Natural killer cell treated with Interleukin-12 subunit alpha and Interleukin-12 subunit beta and Interleukin-15 and Interleukin-18, amount 100 ng/mL, for 72 hours (primary cell): ENCODE measurements around the gene PCID2. TPM values are rescaled to one million over a fixed set of nuclear protein-coding genes. Genes with fewer than 3 reads are reported as not detected.

Source experiments
- ATAC-seq, 2 donors: fragments of 150-1000 bp; cut with Tn5 transposase in 1 of 2; sonication (Bioruptor Pico), chemical (Tn5 transposase) in 1 of 2; 2 replicates each; pipeline ENCODE4 v1.10.0; 2021
- DNase-seq: peaks from one replicate; pipeline ENCODE4 v3.0.0; 2022; ENCODE audit warnings: low spot score
- H3K27ac Mint-ChIP-seq, 2 donors: 1 replicate in 1 of 2; 2 replicates in 1 of 2; pipeline ENCODE4 v1.8.0; 2022; ENCODE audit warnings: mixed read lengths in 2 of 2, mild to moderate bottlenecking in 1 of 2, moderate library complexity in 1 of 2
- H3K27me3 Mint-ChIP-seq, 2 donors: 1 replicate in 1 of 2; 2 replicates in 1 of 2; pipeline ENCODE4 v1.8.0; 2022; ENCODE audit warnings: mixed read lengths in 2 of 2
- H3K36me3 Mint-ChIP-seq: one replicate; pipeline ENCODE4 v1.8.0; 2022; ENCODE audit warnings: mixed read lengths
- H3K4me1 Mint-ChIP-seq, 2 donors: 1 replicate in 1 of 2; 2 replicates in 1 of 2; pipeline ENCODE4 v1.8.0; 2022; ENCODE audit warnings: low read depth in 2 of 2, mixed read lengths in 2 of 2, mild to moderate bottlenecking in 1 of 2
- H3K4me3 Mint-ChIP-seq: one replicate; pipeline ENCODE4 v1.8.0; 2022; ENCODE audit warnings: mixed read lengths
- H3K9me3 Mint-ChIP-seq: 2 replicates; pipeline ENCODE4 v1.8.0; 2022; ENCODE audit warnings: mixed read lengths
- total RNA-seq, 2 donors: library from RNA; stranded (reverse); gene quantifications; one replicate each; pipeline ENCODE4 v1.2.3, GENCODE V29; 2022

Gene PCID2
- total RNA-seq, 2 donors from 2014 or later, result 29.4 to 68.3 TPM

DNA sequence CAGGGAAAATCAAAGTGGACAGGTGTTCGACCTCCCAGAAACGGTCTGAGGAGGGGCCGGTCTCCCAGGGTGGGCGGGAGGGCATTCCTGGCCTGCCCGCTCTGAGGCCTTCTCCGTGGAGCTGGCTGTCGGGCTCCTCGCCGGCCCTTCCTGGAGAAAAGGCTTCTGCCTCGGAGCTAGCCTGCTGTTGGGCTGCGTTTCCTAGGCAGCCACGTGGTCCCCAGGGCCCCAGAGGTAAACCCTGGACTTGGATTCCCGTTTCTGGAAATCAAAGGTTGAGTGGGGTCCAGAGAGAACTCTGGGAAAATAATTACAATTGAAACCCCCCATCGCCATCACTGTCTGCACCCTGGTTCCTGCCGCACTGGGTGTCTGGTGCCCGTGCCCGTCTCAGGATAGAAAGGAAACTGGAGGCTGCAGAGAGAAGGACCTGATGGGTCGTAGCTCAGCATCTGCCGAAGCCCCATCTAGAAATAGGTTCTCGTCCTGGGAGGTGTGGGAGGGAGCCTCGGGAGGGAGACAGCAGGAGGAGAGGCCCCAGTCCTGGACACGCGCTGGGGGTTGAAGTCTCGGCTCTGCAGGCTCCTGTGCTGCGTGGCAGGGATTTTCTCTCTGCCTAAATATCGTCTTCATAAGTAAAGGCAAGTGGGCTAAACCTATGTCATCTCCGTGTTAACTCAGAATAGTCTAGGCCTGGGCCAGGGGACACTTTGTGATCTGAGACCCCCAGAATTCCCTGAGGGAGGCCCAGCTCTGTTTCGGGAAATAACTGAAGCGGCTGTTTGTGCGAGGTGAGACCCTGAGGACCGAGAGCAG, 57.7 kb downstream of the PCID2 start:
- no peak for DNase-seq
- peak overlapping the region; percentile 30 for H3K4me3 Mint-ChIP-seq
- no peak overlapping the region for H3K27ac Mint-ChIP-seq
- no peak for ATAC-seq
- peaks cover 14% of the 10 kb centered on the region in 2 donors for H3K4me1 Mint-ChIP-seq
- peaks cover 11 to 17% of the 10 kb centered on the region in 2 donors for H3K27me3 Mint-ChIP-seq
- H3K9me3 Mint-ChIP-seq, result peaks cover 10% of the 10 kb centered on the region
- peaks cover 6% of the 10 kb centered on the region for H3K36me3 Mint-ChIP-seq

GRCh38 chr13:113149711-113150549, 58.5 kb downstream of the PCID2 start:
- Mint-ChIP-seq H3K27ac (no peak overlapping the region), H3K9me3 (peaks cover 1% of the 10 kb centered on the region), H3K4me1 (peaks cover 13 to 14% of the 10 kb centered on the region in 2 donors), H3K4me3 (no peak overlapping the region), H3K36me3 (no peaks in the 10 kb centered on the region), H3K27me3 (peaks cover 11 to 17% of the 10 kb centered on the region in 2 donors)
- ATAC-seq, result no peak
- DNase-seq, result no peak

DNA sequence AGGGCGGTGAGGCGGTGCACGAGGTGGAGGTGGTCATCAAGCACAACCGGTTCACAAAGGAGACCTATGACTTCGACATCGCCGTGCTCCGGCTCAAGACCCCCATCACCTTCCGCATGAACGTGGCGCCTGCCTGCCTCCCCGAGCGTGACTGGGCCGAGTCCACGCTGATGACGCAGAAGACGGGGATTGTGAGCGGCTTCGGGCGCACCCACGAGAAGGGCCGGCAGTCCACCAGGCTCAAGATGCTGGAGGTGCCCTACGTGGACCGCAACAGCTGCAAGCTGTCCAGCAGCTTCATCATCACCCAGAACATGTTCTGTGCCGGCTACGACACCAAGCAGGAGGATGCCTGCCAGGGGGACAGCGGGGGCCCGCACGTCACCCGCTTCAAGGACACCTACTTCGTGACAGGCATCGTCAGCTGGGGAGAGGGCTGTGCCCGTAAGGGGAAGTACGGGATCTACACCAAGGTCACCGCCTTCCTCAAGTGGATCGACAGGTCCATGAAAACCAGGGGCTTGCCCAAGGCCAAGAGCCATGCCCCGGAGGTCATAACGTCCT, 59.4 kb downstream of the PCID2 start:
- no peak overlapping the region for H3K4me3 Mint-ChIP-seq
- DNase-seq (no peak), ATAC-seq (no peak)
- no peaks in the 10 kb centered on the region for H3K36me3 Mint-ChIP-seq
- H3K27me3 Mint-ChIP-seq, result peaks cover 11 to 17% of the 10 kb centered on the region in 2 donors
- H3K9me3 Mint-ChIP-seq, result no peaks in the 10 kb centered on the region
- no peak overlapping the region for H3K27ac Mint-ChIP-seq
- H3K4me1 Mint-ChIP-seq, result peaks cover 12 to 14% of the 10 kb centered on the region in 2 donors

DNA sequence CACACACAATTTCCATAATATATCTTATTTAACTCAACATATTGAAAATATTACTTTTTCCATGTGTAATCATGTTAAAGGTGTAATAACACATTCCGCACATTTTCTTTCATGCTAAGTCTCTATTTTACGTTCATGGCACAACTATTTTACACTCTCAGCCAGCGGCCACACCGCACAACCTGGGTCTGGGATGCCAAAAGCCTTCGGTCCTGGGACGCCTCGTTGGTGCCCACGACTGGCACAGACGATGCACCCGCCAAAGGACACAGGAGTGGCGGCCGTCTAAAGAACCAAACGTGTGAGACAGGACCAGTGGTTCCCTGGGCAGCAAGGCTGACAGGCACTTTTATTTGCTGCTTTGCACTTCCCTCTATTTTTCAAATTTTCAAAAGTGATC, 60.1 kb downstream of the PCID2 start:
- Mint-ChIP-seq H3K27me3 (peaks cover 11 to 17% of the 10 kb centered on the region in 2 donors), H3K4me1 (peaks cover 12 to 14% of the 10 kb centered on the region in 2 donors), H3K4me3 (no peak overlapping the region), H3K9me3 (no peaks in the 10 kb centered on the region), H3K36me3 (no peaks in the 10 kb centered on the region), H3K27ac (no peak overlapping the region)
- ATAC-seq, result no peak
- DNase-seq, result no peak

DNA sequence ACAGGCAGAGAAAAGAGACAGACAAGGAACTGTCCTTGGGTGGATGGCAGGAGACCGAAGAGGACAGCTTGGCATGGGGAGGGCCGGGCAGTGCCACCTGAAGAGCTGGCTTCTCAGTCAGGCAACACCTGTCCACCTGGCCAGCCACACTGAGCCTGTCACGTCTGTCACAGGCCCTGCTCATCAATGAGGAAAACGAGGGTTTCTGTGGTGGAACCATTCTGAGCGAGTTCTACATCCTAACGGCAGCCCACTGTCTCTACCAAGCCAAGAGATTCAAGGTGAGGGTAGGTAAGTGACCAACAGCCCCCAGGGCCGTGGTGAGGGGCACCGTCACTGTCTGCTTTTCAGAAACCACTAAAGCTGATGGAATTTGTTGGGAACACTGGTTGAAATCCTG, 61.3 kb downstream of the PCID2 start:
- DNase-seq (no peak), ATAC-seq (no peak)
- Mint-ChIP-seq H3K4me1 (peaks cover 4 to 6% of the 10 kb centered on the region in 2 donors), H3K27ac (no peak overlapping the region), H3K9me3 (no peaks in the 10 kb centered on the region), H3K4me3 (no peak overlapping the region), H3K27me3 (peaks cover 4 to 8% of the 10 kb centered on the region in 2 donors), H3K36me3 (no peaks in the 10 kb centered on the region)

GRCh38 chr13:113146750-113147149, 61.7 kb downstream of the PCID2 start:
- H3K27me3 Mint-ChIP-seq, result peaks cover 3 to 6% of the 10 kb centered on the region in 2 donors
- no peak overlapping the region for H3K4me3 Mint-ChIP-seq
- H3K9me3 Mint-ChIP-seq, result no peaks in the 10 kb centered on the region
- H3K27ac Mint-ChIP-seq, result no peak overlapping the region
- no peak for DNase-seq
- peaks cover 2 to 5% of the 10 kb centered on the region in 2 donors for H3K4me1 Mint-ChIP-seq
- no peak for ATAC-seq
- no peaks in the 10 kb centered on the region for H3K36me3 Mint-ChIP-seq

DNA sequence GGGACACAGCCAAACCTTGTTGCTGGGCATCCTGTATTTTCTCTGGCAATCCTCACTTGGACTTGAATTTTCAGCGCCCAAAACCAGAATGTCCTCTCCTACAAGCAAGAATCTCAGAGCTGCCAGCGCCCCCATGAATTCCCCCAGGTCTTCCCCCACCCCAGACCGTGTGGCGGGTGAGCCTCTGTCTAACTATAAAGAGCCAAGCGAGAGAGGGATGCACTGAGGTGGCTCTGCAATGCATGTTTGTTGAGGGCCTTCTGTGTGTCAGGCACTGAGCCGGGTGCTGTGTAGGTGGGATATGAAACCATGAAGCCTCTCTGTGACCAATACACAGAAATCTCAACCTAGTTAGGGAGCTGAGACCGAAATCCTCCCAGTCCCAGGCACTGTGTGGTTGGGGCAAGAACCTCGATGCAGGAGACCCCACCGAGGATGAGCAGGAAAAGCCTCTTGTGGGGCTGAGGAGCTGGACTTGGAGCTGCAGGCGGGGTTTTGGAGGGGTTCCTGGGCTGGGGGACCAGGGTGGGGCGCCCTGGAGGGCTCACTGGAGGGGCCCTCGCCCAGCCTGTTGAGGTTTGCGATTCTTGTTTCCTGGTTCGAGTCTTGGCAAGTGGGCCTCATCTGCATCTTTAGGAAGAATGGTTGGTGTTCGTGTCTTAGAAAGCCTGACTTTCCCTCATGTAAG, 62.4 kb downstream of the PCID2 start:
- ATAC-seq, result no peak
- Mint-ChIP-seq H3K27me3 (peaks cover under 1 to 2% of the 10 kb centered on the region in 2 donors), H3K4me1 (peaks cover under 1% of the 10 kb centered on the region in 2 donors), H3K9me3 (no peaks in the 10 kb centered on the region), H3K4me3 (no peak overlapping the region), H3K27ac (no peak overlapping the region), H3K36me3 (no peaks in the 10 kb centered on the region)
- DNase-seq, result no peak

DNA sequence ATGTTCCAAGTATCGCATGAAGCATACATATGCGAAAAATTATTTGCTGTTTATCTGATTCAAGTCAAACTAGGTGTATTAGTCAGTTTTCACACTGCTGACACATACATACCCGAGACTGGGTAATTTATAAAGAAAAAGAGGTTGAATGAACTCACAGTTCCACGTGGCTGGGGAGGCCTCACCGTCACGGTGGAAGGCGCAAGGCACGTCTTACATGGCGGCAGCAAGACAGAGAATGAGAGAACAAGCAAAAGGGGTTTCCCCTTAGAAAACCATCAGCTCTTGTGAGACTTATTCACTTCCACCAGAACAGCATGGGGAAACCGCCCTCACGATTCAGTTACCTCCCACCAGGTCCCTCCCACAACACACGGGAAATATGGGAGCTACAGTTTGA, 63.0 kb downstream of the PCID2 start:
- H3K9me3 Mint-ChIP-seq, result no peaks in the 10 kb centered on the region
- no peaks in the 10 kb centered on the region for H3K4me1 Mint-ChIP-seq
- DNase-seq (no peak), ATAC-seq (no peak)
- no peaks in the 10 kb centered on the region for H3K36me3 Mint-ChIP-seq
- H3K27ac Mint-ChIP-seq, result no peak overlapping the region
- no peaks in the 10 kb centered on the region for H3K27me3 Mint-ChIP-seq
- no peak overlapping the region for H3K4me3 Mint-ChIP-seq

GRCh38 chr13:113144255-113144629, 64.2 kb downstream of the PCID2 start:
- no peak for ATAC-seq
- H3K4me1 Mint-ChIP-seq, result no peaks in the 10 kb centered on the region
- no peaks in the 10 kb centered on the region for H3K36me3 Mint-ChIP-seq
- no peak for DNase-seq
- H3K9me3 Mint-ChIP-seq, result no peaks in the 10 kb centered on the region
- no peak overlapping the region for H3K4me3 Mint-ChIP-seq
- no peak overlapping the region for H3K27ac Mint-ChIP-seq
- no peaks in the 10 kb centered on the region for H3K27me3 Mint-ChIP-seq

- Mint-ChIP-seq H3K4me1 (no peaks in the 10 kb centered on the region), H3K27me3 (no peaks in the 10 kb centered on the region), H3K4me3 (no peak overlapping the region), H3K9me3 (no peaks in the 10 kb centered on the region), H3K36me3 (no peaks in the 10 kb centered on the region), H3K27ac (no peak overlapping the region)
- ATAC-seq (no peak), DNase-seq (no peak)
These were observed 64.8 kb downstream of the PCID2 start for GRCh38 chr13:113143466-113144254.

DNA sequence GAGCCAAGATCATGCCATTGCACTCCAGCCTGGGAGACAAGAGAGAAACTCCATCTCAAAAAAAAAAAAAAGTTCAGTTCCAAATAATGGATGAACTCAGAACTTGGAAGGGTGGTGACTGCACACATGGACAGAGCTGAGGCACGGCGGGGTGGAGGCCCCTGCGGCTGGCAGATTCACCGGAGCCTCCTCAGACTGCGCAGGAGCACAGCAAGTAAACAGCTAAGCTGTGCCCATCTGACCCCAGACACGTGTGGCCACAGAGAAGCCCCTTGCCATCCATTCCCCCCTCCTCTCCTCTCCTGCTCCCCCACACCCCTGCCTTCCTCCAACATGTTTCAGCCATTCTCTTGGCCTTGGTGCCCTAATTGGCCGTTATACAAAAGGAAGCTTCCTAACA, 65.6 kb downstream of the PCID2 start:
- no peak for ATAC-seq
- Mint-ChIP-seq H3K36me3 (no peaks in the 10 kb centered on the region), H3K4me1 (no peaks in the 10 kb centered on the region), H3K27ac (no peak overlapping the region), H3K9me3 (no peaks in the 10 kb centered on the region), H3K4me3 (no peak overlapping the region), H3K27me3 (peaks cover 0 to 1% of the 10 kb centered on the region in 2 donors)
- no peak for DNase-seq

GRCh38 chr13:113141601-113141970, 66.9 kb downstream of the PCID2 start:
- no peak overlapping the region for H3K4me3 Mint-ChIP-seq
- H3K27me3 Mint-ChIP-seq, result peaks cover 0 to 5% of the 10 kb centered on the region in 2 donors
- H3K4me1 Mint-ChIP-seq, result no peaks in the 10 kb centered on the region
- H3K27ac Mint-ChIP-seq, result no peak overlapping the region
- H3K9me3 Mint-ChIP-seq, result no peaks in the 10 kb centered on the region
- DNase-seq (no peak), ATAC-seq (no peak)
- H3K36me3 Mint-ChIP-seq, result no peaks in the 10 kb centered on the region
